Glutamatergic neuron (in vitro differentiated cells): ENCODE results near the gene MEGF11. TPM values are rescaled to one million over a fixed set of nuclear protein-coding genes. Genes with fewer than 3 reads are reported as not detected.

Experiments
- DNase-seq: peaks from one replicate; pipeline ENCODE4 v3.0.0; 2022
- H3K27ac Mint-ChIP-seq: one replicate; pipeline ENCODE4 v1.8.0; 2020; ENCODE audit warnings: mild to moderate bottlenecking, mixed read lengths, inconsistent platforms; ENCODE audit not compliant: unreplicated experiment
- H3K27me3 Mint-ChIP-seq: one replicate; pipeline ENCODE4 v1.8.0; 2020; ENCODE audit warnings: mild to moderate bottlenecking, moderate library complexity, mixed read lengths, inconsistent platforms; ENCODE audit not compliant: unreplicated experiment
- H3K36me3 Mint-ChIP-seq: one replicate; pipeline ENCODE4 v1.8.0; 2020; ENCODE audit warnings: mild to moderate bottlenecking, mixed read lengths, inconsistent platforms; ENCODE audit not compliant: unreplicated experiment
- H3K4me1 Mint-ChIP-seq: one replicate; pipeline ENCODE4 v1.8.0; 2020; ENCODE audit warnings: mild to moderate bottlenecking, low read depth, mixed read lengths, inconsistent platforms; ENCODE audit not compliant: unreplicated experiment
- H3K4me3 Mint-ChIP-seq: one replicate; pipeline ENCODE4 v1.8.0; 2020; ENCODE audit warnings: mild to moderate bottlenecking, mixed read lengths, inconsistent platforms; ENCODE audit not compliant: unreplicated experiment
- H3K9me3 Mint-ChIP-seq: one replicate; pipeline ENCODE4 v1.8.0; 2020; ENCODE audit warnings: mild to moderate bottlenecking, moderate library complexity, mixed read lengths, inconsistent platforms; ENCODE audit not compliant: unreplicated experiment
- CTCF ChIP-seq: fragments of 200-600 bp; sonication (generic); IDR thresholded peaks from one replicate; pipeline ENCODE4 v1.5.0; 2021; ENCODE audit not compliant: partially characterized antibody, unreplicated experiment
- total RNA-seq: library from RNA; stranded (reverse); fragmentation: NEBNext Ultra II Directional; extraction: Animal tissue kit (Norgen Biotek cat#: 25700); gene quantifications from one replicate; pipeline ENCODE4 v1.2.1, GENCODE V29; 2021; ENCODE audit not compliant: unreplicated experiment

The MEGF11 gene
- total RNA-seq, 1 donor from 2014 or later, result 2.6 TPM

- H3K36me3 Mint-ChIP-seq, result no peaks in the 10 kb centered on the region
- no peak overlapping the region for H3K4me3 Mint-ChIP-seq
- H3K27ac Mint-ChIP-seq, result no peak overlapping the region
- peaks cover 3% of the 10 kb centered on the region for H3K27me3 Mint-ChIP-seq
- TF ChIP-seq CTCF, result no peak
- peaks cover 2% of the 10 kb centered on the region for H3K9me3 Mint-ChIP-seq
- no peak for DNase-seq
- H3K4me1 Mint-ChIP-seq, result peaks cover 13% of the 10 kb centered on the region
Observed at GRCh38 chr15:66063147-66063546, 190.4 kb downstream of the MEGF11 start.

GRCh38 chr15:66057089-66057488 is 196.5 kb downstream of the MEGF11 start:
- no peak for TF ChIP-seq CTCF
- no peak for DNase-seq
- H3K9me3 Mint-ChIP-seq, result peaks cover 2% of the 10 kb centered on the region
- H3K4me1 Mint-ChIP-seq, result peaks cover 5% of the 10 kb centered on the region
- H3K4me3 Mint-ChIP-seq, result no peak overlapping the region
- H3K36me3 Mint-ChIP-seq, result no peaks in the 10 kb centered on the region
- H3K27me3 Mint-ChIP-seq, result no peaks in the 10 kb centered on the region
- no peak overlapping the region for H3K27ac Mint-ChIP-seq

GRCh38 chr15:66053991-66054390 is 199.6 kb downstream of the MEGF11 start:
- no peak overlapping the region for H3K27ac Mint-ChIP-seq
- DNase-seq, result no peak
- H3K4me3 Mint-ChIP-seq, result no peak overlapping the region
- H3K27me3 Mint-ChIP-seq, result no peaks in the 10 kb centered on the region
- no peak for TF ChIP-seq CTCF
- peaks cover 3% of the 10 kb centered on the region for H3K4me1 Mint-ChIP-seq
- H3K36me3 Mint-ChIP-seq, result no peaks in the 10 kb centered on the region
- H3K9me3 Mint-ChIP-seq, result peaks cover 1% of the 10 kb centered on the region

- Mint-ChIP-seq H3K36me3 (no peaks in the 10 kb centered on the region), H3K27ac (no peak overlapping the region), H3K4me3 (no peak overlapping the region), H3K27me3 (no peaks in the 10 kb centered on the region), H3K9me3 (peaks cover 1% of the 10 kb centered on the region), H3K4me1 (peaks cover 7% of the 10 kb centered on the region)
- no peak for DNase-seq
- no peak for TF ChIP-seq CTCF
Observed at GRCh38 chr15:66051833-66052232, 201.7 kb downstream of the MEGF11 start.

- Mint-ChIP-seq H3K27me3 (peaks cover 1% of the 10 kb centered on the region), H3K36me3 (no peaks in the 10 kb centered on the region), H3K4me3 (no peak overlapping the region), H3K27ac (no peak overlapping the region), H3K9me3 (peaks cover 1% of the 10 kb centered on the region), H3K4me1 (peaks cover 7% of the 10 kb centered on the region)
- TF ChIP-seq CTCF, result no peak
- no peak for DNase-seq
Observed at GRCh38 chr15:66050264-66050663, 203.3 kb downstream of the MEGF11 start.
